NCI-H345 (cell line): Measurements from ENCODE around the gene ZNF664.
A peak's percentile ranks its signal among the peaks of the same experiment; 100 is the strongest.

Experiments
- DNase-seq: peaks from one replicate; lab custom pipeline; 2025; lab: John Stamatoyannopoulos, UW

The ZNF664 gene

GRCh38 chr12:123958876-123959275 is 14.1 kb upstream of the ZNF664 start:
- no peak for DNase-seq

GRCh38 chr12:123960029-123960735 is 12.8 kb upstream of the ZNF664 start:
- DNase-seq, result no peak

GRCh38 chr12:123960856-123961255 is 12.2 kb upstream of the ZNF664 start:
- no peak for DNase-seq

GRCh38 chr12:123961585-123962345 is 11.2 kb upstream of the ZNF664 start:
- DNase-seq, result no peak

- DNase-seq, result no peak
These were observed 10.5 kb upstream of the ZNF664 start for GRCh38 chr12:123962513-123962912.

- no peak for DNase-seq
These were observed 9.2 kb upstream of the ZNF664 start for GRCh38 chr12:123963821-123964220.

- no peak for DNase-seq
These were observed 7.6 kb upstream of the ZNF664 start for GRCh38 chr12:123965382-123965781.

GRCh38 chr12:123966596-123966995 is 6.4 kb upstream of the ZNF664 start:
- no peak for DNase-seq

- DNase-seq, result no peak
These were observed 5.9 kb upstream of the ZNF664 start for GRCh38 chr12:123967121-123967586.

GRCh38 chr12:123971449-123971769 is 1.6 kb upstream of the ZNF664 start:
- DNase-seq, result no peak

GRCh38 chr12:123971770-123972456 is 1.1 kb upstream of the ZNF664 start:
- DNase-seq, result peak; percentile 62

GRCh38 chr12:123973552-123974341 is 732 bp downstream of the ZNF664 start:
- peak; percentile 44 for DNase-seq

- no peak for DNase-seq
These were observed 3.3 kb downstream of the ZNF664 start for GRCh38 chr12:123976227-123976826.

- DNase-seq, result no peak
These were observed 6.6 kb downstream of the ZNF664 start for GRCh38 chr12:123979566-123979965.

GRCh38 chr12:123982269-123982668 is 9.3 kb downstream of the ZNF664 start:
- DNase-seq, result no peak

- peak; percentile 43 for DNase-seq
These were observed 10.9 kb downstream of the ZNF664 start for GRCh38 chr12:123983822-123984485.

GRCh38 chr12:123984903-123985302 is 11.9 kb downstream of the ZNF664 start:
- DNase-seq, result no peak

- DNase-seq, result no peak
These were observed 13.5 kb downstream of the ZNF664 start for GRCh38 chr12:123986374-123986965.

GRCh38 chr12:123987022-123987421 is 14.0 kb downstream of the ZNF664 start:
- DNase-seq, result no peak

- no peak for DNase-seq
These were observed 16.2 kb downstream of the ZNF664 start for GRCh38 chr12:123989168-123989567.

- DNase-seq, result no peak
These were observed 16.7 kb downstream of the ZNF664 start for GRCh38 chr12:123989753-123990152.
